Effector CD4-positive, alpha-beta T cell (primary cell): Measurements from ENCODE around the gene CCDC80. TPM values are rescaled to one million over a fixed set of nuclear protein-coding genes. Genes with fewer than 3 reads are reported as not detected.

Experiments used
- DNase-seq: peaks from one replicate; pipeline ENCODE4 v3.0.0-alpha.2; 2020
- total RNA-seq: gene quantifications from one replicate; lab custom pipeline; 2026; lab: John Stamatoyannopoulos, UW

The CCDC80 gene, protein sequence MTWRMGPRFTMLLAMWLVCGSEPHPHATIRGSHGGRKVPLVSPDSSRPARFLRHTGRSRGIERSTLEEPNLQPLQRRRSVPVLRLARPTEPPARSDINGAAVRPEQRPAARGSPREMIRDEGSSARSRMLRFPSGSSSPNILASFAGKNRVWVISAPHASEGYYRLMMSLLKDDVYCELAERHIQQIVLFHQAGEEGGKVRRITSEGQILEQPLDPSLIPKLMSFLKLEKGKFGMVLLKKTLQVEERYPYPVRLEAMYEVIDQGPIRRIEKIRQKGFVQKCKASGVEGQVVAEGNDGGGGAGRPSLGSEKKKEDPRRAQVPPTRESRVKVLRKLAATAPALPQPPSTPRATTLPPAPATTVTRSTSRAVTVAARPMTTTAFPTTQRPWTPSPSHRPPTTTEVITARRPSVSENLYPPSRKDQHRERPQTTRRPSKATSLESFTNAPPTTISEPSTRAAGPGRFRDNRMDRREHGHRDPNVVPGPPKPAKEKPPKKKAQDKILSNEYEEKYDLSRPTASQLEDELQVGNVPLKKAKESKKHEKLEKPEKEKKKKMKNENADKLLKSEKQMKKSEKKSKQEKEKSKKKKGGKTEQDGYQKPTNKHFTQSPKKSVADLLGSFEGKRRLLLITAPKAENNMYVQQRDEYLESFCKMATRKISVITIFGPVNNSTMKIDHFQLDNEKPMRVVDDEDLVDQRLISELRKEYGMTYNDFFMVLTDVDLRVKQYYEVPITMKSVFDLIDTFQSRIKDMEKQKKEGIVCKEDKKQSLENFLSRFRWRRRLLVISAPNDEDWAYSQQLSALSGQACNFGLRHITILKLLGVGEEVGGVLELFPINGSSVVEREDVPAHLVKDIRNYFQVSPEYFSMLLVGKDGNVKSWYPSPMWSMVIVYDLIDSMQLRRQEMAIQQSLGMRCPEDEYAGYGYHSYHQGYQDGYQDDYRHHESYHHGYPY
- total RNA-seq = not detected

DNA sequence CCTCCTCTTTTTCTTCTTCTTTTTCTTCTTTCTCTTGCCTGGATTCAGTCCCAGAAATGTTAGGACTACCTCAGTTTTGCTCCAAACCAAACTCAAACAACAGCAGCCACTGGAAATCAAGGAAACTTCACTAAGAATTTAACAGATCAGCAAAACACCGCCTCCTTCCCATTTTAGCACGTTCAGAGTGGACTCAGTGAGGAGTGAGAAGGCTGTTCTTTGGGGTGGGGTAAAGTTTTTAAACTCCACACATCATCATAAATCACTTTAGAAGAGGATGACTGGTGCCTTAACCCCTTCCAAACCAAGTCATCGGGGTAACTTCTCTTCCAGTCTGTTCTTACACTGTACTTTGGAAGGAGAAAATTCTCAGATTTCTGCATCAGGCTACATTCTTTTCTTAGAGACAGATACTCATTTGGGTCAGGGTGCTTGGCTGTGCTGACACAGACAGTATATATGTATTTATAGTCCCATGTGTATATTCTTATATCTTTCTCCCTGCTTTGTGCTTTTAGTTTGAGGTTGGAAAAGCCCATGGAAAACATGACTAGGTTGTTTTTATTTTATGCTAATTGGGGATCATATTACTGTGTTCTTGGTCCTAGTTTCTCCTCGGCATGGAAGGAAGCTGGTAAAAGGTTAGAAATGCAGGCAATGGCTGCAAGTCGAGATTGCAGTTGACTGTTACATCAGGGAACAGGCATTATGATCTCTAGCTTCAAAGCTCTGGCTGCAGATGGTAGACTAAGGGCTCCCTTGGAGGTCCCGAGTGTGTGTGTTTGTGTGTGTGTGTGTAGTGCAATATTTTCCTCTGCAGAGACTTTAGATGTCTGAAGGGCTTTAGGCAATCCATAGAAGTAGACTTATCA lies at the start of gene CCDC80:
Gene CCDC80, minus strand, starts transcription at position 214 of the 872 bp plus-strand sequence. CDS start 1,238 bp downstream, outside the sequence.
- no peak for DNase-seq

DNA sequence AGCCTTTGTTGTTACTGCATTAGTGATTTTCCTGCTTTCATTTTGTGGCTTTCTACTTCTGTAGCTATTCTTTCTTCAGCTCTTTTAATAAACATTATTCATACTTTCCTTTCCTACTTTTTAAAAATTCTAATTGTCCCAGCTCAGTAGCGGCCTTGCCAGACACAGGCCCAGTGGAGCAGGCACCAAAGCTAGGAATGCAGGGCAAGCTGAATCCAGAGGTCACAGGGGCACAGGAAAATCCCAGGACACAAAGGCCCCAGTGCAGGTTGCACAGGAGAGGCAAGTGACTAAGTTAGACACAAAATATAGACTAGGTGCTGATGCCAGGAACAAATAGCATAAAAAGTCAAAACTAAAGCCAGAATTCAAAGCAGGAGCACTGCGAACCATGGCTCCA lies 49.0 kb upstream of the CCDC80 start:
- DNase-seq = no peak

DNA sequence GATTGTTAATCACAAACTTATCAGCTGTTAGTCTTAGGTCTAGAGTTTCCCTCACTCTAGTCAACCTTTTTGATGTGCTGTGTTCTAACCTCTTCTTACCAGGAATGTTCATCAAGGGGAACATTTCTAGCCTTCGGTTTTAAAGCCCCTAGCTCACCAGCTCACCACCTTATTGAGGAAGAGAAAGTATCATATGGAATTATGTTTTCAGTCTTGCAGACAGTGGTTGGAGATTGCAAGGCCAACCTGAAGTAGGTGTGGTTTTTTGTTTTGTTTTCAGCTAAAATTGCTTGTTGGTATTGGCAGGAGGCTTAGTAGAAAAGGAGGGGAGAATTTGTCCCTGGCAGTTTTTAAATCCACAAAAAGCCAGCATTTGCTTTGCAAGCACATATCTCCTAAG lies 48.4 kb upstream of the CCDC80 start:
- no peak for DNase-seq

DNA sequence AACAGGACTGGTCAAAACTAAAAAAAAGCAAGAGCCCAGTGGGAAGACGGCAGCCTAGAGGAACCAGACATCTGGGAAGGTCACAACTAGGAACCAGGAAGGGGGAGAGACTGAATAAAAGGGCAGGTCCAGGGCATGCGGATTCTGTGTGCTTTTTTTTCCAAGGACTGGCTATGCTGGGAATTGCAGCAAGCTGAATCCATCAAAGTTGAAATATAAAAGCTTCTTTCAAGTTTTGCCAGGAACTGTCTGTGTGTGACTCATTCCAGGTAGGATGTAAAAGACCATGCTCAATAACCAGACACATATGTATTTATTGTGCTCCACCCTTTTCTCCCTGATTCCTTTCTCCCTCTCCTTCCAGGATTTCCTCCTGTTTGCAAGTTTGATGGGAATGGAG lies 47.9 kb upstream of the CCDC80 start:
- DNase-seq = no peak

DNA sequence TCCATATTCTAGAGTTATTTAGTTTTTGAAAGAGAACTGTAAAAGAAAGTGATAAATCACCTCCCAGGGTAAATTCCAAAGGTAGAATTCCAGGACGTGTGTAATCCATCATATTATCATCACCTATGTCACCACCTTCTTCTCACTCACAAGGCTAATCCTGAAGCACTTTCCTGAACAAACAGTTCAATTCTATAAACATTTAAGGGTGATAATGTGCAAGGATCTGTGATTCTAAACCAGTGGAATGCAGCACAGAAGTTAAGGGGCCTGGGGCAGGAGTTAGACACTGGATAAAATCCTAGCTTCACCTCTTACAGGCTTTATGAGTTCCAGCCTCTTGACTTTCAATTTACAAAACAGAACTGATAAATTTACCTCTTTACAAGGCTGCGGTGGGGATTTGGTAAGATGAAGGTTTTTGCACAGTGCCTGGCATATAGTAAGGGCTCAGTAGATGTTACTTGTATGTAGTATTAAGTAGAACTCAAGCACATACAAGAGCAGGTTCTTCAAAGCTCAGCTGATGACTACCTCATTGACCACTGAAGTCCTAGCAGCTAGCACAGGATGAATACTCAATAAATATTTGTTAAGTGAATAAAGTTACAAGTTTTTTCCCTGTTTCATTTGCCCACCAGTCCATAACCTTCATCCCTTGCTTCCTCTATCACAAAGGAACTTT lies 47.3 kb upstream of the CCDC80 start:
- no peak for DNase-seq

DNA sequence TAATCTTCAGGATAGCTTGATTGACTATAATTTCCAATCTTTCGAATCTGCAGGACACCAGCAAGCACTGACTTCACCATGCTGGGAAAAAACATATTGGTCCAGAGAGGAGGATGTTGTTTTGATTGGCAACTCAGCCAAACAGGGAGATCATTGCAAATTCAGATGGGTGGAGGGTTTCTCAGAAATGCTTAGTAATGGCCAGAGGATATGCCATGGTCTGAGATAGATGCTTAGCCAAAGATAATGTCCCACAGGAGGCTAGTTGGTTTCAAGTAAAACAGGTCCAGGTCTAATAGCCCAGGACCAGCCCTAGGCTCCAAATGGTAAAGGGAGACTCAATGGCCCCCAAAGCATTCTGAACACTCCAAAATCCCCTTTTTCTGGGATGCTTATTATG lies 46.7 kb upstream of the CCDC80 start:
- no peak for DNase-seq

DNA sequence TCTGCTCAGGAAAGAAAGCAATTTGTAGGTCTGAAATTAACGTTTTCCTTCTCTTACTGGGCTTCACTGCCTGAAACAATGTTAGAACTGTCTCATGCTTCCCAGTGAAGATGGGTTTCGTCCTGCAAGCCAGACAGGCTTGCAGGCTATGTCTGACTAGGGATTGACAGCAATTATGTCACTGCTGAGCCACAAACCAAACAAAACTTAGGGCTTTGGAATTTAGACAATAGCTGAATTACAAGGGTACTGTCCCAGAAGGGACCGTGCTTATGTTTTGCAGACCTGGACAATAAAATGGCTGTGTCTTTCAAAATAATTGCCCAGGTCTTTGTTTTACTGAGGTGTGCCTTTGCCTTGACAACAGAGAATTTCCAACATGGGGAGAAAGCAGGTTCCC lies 46.3 kb upstream of the CCDC80 start:
- no peak for DNase-seq

DNA sequence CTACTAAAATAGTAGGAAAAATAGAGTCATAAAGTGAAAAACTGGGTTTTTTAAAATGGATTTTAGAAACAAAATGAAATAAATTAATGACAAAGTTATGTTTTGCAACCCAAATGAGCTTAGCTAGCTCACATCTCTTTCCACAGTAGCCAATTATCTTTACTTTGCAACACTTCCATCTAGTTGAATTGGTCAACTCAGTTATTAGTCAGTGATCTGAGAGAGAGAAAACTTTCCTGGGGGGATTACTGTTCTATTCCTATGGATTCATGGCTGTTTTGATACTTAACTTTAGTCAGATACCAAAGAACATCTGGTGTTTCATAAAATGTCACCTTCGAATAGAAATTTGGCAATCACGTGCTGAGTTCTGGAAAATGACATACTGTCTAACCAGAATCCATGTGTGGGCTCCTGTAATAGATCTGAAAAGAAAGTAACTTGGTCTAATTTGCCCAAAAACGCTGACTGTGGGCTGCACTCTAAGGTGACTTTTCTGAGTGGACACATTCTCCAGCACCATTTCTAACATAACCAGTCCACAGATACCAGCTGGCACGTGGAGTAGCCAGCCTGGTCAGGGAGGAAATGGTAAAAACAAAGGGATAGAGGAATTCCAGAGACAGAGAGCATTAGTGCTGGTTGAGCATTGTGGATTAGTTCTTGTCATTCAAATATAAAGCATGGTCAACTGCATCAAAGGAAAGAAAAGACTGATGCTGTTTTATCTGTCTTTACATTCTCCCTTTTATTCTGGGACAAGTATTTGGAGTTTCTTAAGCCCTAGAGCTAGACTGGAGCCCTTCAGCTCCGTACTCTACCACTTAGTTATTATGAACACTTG lies 45.2 kb upstream of the CCDC80 start:
- DNase-seq = no peak

DNA sequence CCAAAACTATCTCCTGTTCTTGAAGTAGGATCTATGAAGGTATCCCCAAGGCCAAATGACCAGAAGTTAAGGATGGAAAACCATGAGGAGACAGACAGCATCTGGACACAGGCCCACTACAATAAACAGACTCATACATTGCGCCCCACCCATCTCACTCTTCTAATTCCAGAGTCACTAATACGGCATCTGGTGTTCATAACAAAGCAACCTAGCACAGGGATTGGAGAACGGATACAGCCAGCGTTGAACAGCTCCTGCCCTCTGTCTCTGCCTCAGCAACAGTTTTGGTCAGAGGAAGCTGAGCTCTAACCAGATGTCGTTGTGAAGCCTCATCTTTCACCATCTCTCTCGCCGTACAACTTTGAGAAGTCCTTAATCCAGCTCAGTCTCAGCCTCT lies 44.5 kb upstream of the CCDC80 start:
- DNase-seq = no peak

DNA sequence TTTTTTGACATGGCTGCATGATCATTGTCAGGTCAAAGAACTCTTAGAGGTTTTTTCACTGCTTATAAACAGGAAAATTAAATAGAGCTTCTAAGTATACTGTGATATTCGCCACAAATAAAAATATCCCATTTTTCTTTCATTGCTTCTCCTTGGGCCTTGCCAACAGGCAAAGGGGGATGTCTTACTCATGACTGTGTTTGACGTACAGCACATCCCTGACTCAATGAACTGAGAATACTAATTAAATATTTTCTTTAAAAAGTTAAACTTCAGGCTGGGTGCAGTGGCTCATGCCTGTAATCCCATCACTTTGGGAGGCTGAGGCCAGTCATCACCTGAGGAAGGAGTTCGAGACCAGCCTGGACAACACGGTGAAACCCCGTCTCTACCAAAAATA lies 41.4 kb upstream of the CCDC80 start:
- no peak for DNase-seq

DNA sequence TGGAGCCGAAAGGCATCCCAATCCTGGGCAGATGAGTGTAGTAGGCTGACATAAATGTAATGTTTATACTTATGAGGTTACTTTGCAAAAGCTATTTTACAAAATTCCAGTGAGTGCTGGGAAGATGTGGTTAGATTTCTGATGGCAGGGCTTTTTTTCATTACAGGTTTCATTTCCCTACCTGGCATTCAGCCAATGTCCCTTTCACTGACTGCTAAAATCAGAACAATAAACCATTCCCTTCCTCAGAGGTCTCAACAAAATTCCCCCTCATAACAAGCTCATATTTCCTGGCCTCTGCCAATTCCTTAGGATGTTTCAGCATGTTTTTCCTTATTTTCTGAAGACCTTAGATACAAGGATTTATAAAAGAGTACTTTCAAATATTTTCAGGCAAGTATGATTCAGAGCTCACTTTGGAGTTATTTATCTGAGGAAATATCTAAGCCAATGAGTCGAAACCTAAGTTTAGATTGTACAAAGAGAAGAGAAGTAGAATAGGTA lies 40.9 kb upstream of the CCDC80 start:
- DNase-seq = no peak

DNA sequence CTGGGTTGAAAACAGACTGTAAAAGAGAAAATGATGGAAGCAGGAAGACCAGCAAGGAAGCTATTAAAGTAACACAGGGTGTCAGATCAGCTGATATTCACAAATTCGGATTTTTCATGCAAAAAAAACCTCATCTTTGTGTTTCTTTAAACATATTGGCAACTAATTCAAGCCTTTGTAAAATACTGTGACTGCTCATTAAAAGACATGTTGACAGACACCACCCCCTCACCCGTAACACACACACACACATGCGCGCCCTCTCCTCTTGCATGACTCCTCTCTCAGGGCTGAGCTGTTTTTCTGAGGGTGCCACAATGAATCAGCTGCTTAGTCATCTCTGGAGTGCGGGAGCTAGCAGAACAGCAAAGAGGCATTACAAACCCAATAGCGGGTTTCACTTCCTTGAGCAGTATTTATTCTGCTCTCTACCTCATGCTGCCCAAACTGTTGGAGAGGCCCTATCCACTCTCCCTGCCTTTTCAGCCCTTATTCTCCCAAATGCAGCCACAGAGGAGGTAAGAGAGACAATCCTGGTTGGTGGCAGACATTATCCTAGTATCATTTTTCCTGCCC lies 35.8 kb upstream of the CCDC80 start:
- peak; percentile 43 for DNase-seq

DNA sequence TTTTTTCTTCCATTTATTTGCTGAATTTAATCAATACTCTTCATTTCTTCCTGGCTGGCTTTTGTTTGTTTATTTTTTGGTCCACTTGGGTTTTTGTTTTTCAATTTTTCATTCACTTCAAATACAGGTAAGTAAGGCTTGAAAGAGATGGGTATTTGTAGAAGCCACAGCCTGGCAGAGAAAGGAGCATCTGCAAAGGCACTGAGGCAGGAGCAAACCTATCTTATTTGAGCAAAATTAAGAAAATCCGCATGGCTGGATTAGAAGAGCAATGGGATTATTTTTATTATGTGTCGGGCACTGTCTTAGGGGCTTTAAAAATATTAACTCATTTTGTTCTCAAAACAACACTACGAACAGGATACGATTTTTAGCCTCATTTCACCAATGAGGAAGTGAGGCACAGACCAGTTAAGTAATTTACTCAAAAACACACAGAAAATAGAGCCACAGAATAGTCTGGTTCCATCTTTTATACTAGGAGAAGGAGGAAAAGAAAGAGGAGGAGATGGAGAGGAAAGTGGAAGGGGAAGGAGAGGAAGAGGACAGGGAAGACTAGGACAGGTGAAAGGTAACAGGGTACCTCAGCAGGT lies 35.1 kb upstream of the CCDC80 start:
- no peak for DNase-seq

DNA sequence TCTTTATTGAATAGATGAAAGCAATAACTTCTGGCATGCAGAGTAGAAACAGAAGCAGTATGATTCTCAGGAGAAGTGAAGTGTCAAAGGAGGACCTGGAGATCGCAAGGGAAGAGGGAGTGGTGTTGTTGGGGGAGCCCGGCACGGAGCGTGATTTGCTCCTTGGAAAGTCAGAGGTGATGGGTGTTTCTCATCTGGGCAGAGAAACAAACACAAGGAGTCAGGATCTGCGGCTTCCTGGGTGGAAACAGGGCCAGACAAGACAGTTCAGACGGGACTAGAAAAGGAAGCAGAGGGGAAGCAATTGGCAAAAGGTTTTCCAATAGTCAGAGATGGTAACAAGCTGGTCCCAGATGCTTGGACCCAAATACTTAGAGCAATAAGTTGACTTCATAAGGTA lies 34.4 kb upstream of the CCDC80 start:
- DNase-seq = no peak

DNA sequence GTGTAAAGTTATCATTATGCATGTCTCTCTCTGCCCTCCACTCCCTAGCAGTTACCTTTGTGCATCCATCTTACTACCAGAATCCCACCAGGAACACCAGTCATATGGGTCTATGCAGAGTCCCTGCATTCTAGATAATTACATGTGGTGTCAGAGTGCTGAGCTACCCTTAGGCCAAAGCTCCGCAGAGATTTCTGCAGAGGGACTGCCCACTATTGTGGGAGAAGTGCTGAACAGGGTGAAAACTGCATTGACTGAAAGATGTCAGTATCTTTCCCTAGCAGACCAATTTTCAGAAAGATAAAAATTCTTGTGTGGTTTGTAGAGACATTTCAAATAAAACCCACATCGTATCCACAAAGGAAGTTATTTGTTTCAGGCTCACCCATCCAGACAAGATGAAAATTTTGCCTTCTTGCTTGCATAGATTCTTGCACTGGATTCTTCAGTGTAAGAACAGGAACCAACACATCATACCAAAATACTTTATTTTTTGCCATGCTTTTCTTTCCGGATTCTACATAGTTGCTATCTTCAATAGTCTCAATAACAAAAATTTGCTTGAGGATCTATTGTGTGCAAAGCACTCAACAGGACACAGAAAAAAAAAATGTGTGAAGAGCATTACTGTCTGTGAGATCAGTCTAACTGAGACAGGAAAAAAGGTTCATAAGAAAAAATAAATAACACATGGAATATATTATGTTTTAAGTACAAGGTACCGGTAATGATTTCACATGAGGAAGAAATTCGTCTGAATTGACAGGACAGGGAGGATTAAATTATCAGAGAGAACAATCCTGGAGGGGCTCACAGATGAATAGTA lies 32.0 kb upstream of the CCDC80 start:
- DNase-seq = no peak

DNA sequence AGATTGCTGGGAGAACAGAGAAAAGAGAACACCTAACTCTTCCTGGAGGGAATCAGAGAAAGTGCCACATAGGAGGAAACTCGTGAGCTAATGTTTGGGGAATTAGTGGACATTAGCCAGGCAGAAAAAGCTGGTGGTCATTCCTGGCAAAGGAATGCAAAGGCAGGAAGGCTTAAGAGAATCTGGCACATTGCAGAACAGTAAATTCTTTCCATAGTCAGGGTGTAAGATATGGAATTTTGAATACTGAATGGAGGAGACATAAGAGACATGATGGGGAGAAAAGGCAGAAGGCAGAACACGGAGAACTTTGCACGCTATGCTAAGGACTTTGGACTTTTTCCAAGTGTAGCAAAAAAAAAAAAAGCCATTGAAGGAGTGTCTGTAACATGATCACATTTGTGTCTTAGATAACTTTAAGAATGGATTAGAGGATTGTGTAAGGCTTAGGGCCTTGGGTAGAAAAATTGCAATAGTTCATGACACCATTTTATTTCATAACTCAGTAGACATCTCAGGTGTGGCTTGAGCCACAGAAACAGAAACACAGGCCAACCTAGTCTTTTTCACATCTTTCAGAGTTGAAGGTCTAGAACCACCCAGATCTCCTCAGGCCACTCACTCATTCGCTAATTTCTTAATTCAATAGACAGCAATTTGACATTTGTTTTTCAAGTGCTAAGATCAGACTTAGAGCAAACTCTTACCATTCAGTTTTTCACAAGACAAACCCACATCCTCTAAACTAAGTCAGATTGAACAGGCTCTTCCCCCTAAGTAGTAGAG lies 31.2 kb upstream of the CCDC80 start:
- no peak for DNase-seq

DNA sequence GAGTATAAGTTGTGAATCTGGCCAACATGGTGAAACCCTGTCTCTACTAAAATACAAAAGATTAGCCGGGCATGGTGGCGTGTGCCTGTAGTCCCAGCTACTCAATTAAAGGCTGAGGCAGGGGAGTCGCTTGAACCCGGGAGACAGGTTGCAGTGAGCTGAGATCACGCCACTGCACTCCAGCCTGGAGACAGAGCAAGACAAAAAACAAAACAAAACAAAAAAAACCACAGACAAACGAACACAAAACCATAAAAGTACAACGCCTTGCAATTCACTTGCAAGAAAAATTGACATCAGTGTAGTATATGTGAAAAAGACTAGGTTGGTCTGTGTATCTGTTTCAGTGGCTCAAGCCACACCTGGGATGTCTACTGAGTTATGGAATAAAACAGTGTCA lies 29.9 kb upstream of the CCDC80 start:
- no peak for DNase-seq

DNA sequence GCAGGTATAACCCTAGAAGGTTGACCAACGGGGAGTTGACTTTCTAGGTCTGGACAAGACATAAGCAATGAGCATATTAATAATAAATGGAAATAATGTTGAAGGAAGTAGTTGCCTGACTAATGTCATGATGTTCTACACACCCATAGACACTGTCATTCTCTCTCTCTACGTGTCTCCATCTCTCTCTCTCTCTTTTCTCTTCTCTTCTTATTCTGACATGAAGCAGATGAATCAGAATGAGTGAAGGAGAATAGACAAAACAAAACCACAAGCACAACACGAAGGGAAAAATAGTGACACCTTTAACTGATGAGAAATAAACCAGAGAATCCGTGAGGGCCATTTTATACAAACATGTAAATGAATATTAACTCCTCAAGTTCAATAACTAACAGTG lies 26.7 kb upstream of the CCDC80 start:
- DNase-seq = no peak
